ENCODE measurements around the gene SLC18A2.

DNA sequence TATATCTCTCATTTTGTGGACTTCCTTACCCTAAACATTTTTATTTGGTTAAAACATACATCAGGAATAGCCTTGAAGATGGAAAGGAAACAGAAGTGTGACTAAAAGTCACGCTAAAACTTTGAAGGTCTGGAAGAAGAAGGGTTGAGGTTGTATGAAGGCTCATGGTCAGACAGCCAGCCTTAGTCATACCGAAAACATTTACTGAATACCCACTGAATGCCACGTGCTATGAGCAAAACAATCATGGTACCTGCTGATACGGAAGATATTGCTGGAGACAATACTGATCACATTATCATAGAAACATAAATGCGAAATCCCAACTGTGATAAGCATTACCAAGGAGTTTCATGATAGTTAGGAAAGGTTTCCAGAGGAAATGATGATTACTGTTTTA is 70.3 kb downstream of the SLC18A2 start:
- TF ChIP-seq, protein P1, sequence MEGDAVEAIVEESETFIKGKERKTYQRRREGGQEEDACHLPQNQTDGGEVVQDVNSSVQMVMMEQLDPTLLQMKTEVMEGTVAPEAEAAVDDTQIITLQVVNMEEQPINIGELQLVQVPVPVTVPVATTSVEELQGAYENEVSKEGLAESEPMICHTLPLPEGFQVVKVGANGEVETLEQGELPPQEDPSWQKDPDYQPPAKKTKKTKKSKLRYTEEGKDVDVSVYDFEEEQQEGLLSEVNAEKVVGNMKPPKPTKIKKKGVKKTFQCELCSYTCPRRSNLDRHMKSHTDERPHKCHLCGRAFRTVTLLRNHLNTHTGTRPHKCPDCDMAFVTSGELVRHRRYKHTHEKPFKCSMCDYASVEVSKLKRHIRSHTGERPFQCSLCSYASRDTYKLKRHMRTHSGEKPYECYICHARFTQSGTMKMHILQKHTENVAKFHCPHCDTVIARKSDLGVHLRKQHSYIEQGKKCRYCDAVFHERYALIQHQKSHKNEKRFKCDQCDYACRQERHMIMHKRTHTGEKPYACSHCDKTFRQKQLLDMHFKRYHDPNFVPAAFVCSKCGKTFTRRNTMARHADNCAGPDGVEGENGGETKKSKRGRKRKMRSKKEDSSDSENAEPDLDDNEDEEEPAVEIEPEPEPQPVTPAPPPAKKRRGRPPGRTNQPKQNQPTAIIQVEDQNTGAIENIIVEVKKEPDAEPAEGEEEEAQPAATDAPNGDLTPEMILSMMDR (IDR thresholded peaks at IDR 0.05) = no peak
- TF ChIP-seq POLR2AphosphoS5 (IDR thresholded peaks at IDR 0.05) = no peak
- TF ChIP-seq EP300 (IDR thresholded peaks at IDR 0.05; ENCODE audit: low read depth) = no peak

Measured in transverse colon (tissue), 4 donors.